Spleen (tissue), 11 donors: ENCODE data around the gene MADD. TPM values are rescaled to one million over a fixed set of nuclear protein-coding genes. Genes with fewer than 3 reads are reported as not detected.

ENCODE experiments used
- DNase-seq: peaks from one replicate; pipeline ENCODE4 v3.0.0-alpha.2; 2020
- H3K27ac ChIP-seq, 8 donors: fragments of 200-600 bp; sonication (generic) in 7 of 8; 1 replicate in 4 of 8; 2 replicates in 4 of 8; pipeline versions ENCODE4 v1.5.0 to v1.8.0; 2016 to 2021; ENCODE audit warnings: inconsistent platforms in 4 of 8, mild to moderate bottlenecking in 4 of 8, moderate library complexity in 1 of 8
- H3K27me3 ChIP-seq, 7 donors: fragments of 200-600 bp; sonication (generic) in 6 of 7; replicated peaks in 1 of 7; 1 replicate in 4 of 7; 2 replicates in 3 of 7; pipeline versions ENCODE4 v1.5.0 to v1.8.0; 2016 to 2021; ENCODE audit warnings: inconsistent platforms in 3 of 7, mild to moderate bottlenecking in 1 of 7
- H3K36me3 ChIP-seq, 6 donors: fragments of 200-600 bp; sonication (generic) in 5 of 6; 1 replicate in 4 of 6; 2 replicates in 2 of 6; pipeline versions ENCODE4 v1.5.0 to v1.8.0; 2016 to 2021; ENCODE audit warnings: inconsistent platforms in 2 of 6
- H3K4me1 ChIP-seq, 6 donors: fragments of 200-600 bp; sonication (generic) in 5 of 6; 1 replicate in 3 of 6; 2 replicates in 3 of 6; pipeline versions ENCODE4 v1.5.0 to v1.8.0; 2016 to 2021; ENCODE audit warnings: inconsistent platforms in 3 of 6
- H3K4me3 ChIP-seq, 8 donors: fragments of 200-600 bp; sonication (generic) in 7 of 8; 1 replicate in 4 of 8; 2 replicates in 4 of 8; pipeline versions ENCODE4 v1.5.0 to v1.8.0; 2016 to 2021; ENCODE audit warnings: inconsistent platforms in 4 of 8, mild to moderate bottlenecking in 4 of 8, moderate library complexity in 2 of 8
- H3K9me3 ChIP-seq, 8 donors: fragments of 200-600 bp; sonication (generic) in 7 of 8; 1 replicate in 4 of 8; 2 replicates in 4 of 8; pipeline versions ENCODE4 v1.5.0 to v1.8.0; 2016 to 2021; ENCODE audit warnings: inconsistent platforms in 4 of 8
- POLR2A ChIP-seq, 3 donors: fragments of 450-650 bp; IDR thresholded peaks; one replicate each; pipeline ENCODE4 v1.5.1; 2017; ENCODE audit warnings: antibody characterized with exemption in 3 of 3, mild to moderate bottlenecking in 1 of 3
- POLR2AphosphoS5 ChIP-seq, 3 donors: sonication (generic); formaldehyde crosslinking; IDR thresholded peaks; one replicate each; pipeline ENCODE4 v1.5.1; 2017; ENCODE audit warnings: antibody characterized with exemption in 3 of 3
- WGBS, 5 donors: extraction: QIAGEN DNeasy Blood & Tissue Kit in 3 of 5; methylation state at CpG; one replicate each; pipeline versions ENCODE4 v1.1.5 to v1.1.7; 2013 to 2018; 5-methylcytosine and 5-hydroxymethylcytosine counted together
- intact Hi-C: fragments of 100-400 bp; cut with DNase I; formaldehyde crosslinking; loops from one replicate; pipeline ENCODE4 v1.15.0; 2023; ENCODE audit warnings: low total_unique reads
- polyA plus RNA-seq, 3 donors: library from polyadenylated mRNA; stranded (reverse); fragments of 200-250 nt; gene quantifications; one replicate each; pipeline ENCODE4 v1.2.1, GENCODE V29; 2013
- total RNA-seq, 7 donors: library from RNA; depleted of rRNA in 3 of 7; stranded (reverse); fragments of >200 nt in 3 of 7; fragmentation: NEBNext Ultra II Directional in 4 of 7; extraction: Animal tissue kit (Norgen Biotek cat#: 25700) in 4 of 7; gene quantifications; one replicate each; pipeline versions ENCODE4 v1.1.0 to v1.2.1, GENCODE V29; 2016 to 2021
- TF ChIP-seq, protein P1 (sequence below), 11 experiments: fragments of 200-600 bp in 7 of 11; fragments of 450-650 bp in 4 of 11; sonication (generic) in 4 of 11; IDR thresholded peaks in 8 of 11; conservative IDR thresholded peaks in 3 of 11; 1 replicate in 7 of 11; 2 replicates in 4 of 11; pipeline versions ENCODE4 v1.4.0 to v1.8.0; 2016 to 2021; ENCODE audit warnings: antibody characterized with exemption in 11 of 11, inconsistent platforms in 4 of 11, mild to moderate bottlenecking in 1 of 11
- donor health status: healthy with polysubstance abuse.
- donor health status: DM: no; HTN: no; CAD: no; lungs with moderate emphysema.
- donor health status: DM: no; HTN: no; CAD: no.
- donor health status: Bipolar disorder and iron deficiency.
- donor health status: healthy.
- donor health status: DM: no; HTN: no; CAD: no.
- donor health status: DM: yes; HTN: yes; CAD: no.

Gene MADD
- total and polyA plus RNA-seq, 10 donors = 15.7 to 82.4 (median 63.3) TPM

DNA sequence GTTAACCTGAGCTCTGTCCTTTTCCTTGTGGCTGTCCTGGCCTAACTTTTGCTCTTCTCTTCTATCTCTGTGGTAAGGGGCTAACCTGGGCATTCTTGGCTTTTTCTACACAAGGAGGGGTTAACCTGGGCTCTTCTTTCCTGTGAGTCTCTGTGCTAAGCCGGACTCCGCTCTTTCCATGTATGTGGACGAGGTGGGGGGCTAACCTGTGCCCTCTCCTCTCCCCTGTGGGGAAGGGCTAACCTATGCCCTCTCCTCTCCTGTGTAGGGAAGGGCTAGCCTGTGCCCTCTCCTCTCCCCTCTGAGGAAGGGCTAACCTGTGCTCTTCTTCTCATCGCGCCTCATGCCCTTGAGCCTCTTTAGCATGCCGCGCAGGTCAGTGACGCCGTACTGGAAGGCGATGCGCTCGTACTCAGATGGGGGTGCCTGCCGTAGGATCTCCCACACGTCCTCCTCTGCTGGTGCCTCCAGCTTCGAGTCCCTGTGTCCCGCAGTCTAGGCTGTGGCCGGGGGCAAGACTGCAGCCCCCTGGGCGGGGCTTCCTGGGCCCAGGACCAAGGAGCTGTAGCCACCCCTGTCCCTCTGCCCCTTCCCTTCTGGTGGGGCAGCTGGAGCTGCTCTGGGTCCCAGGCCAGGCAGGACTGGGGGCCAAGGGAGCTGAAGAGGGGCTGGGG is 76.1 kb downstream of the MADD start:
- TF ChIP-seq POLR2A (IDR thresholded peaks at IDR 0.05) (no peak), POLR2AphosphoS5 (IDR thresholded peaks at IDR 0.05) (no peak)
- TF ChIP-seq, protein P1, sequence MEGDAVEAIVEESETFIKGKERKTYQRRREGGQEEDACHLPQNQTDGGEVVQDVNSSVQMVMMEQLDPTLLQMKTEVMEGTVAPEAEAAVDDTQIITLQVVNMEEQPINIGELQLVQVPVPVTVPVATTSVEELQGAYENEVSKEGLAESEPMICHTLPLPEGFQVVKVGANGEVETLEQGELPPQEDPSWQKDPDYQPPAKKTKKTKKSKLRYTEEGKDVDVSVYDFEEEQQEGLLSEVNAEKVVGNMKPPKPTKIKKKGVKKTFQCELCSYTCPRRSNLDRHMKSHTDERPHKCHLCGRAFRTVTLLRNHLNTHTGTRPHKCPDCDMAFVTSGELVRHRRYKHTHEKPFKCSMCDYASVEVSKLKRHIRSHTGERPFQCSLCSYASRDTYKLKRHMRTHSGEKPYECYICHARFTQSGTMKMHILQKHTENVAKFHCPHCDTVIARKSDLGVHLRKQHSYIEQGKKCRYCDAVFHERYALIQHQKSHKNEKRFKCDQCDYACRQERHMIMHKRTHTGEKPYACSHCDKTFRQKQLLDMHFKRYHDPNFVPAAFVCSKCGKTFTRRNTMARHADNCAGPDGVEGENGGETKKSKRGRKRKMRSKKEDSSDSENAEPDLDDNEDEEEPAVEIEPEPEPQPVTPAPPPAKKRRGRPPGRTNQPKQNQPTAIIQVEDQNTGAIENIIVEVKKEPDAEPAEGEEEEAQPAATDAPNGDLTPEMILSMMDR (IDR thresholded peaks at IDR 0.05 in 8 of 11, conservative IDR thresholded peaks at IDR 0.05 in 3 of 11) = no peak
- intact Hi-C loops = no loop called here
- WGBS, 5 donors = 87 to 92% (median 88%) methylated on average over 17 to 18 of the region's 18 CpGs
- Histone ChIP-seq H3K9me3 (no peaks in the 10 kb centered on the region), H3K4me3 (no peak overlapping the region), H3K36me3 (peaks cover 0 to 46% (median 0%) of the 10 kb centered on the region in 6 donors), H3K4me1 (peaks cover 0 to 11% (median 5%) of the 10 kb centered on the region in 6 donors), H3K27ac (no peak overlapping the region), H3K27me3 (peaks cover 0 to 18% (median 0%) of the 10 kb centered on the region in 7 donors)
- DNase-seq = no peak

DNA sequence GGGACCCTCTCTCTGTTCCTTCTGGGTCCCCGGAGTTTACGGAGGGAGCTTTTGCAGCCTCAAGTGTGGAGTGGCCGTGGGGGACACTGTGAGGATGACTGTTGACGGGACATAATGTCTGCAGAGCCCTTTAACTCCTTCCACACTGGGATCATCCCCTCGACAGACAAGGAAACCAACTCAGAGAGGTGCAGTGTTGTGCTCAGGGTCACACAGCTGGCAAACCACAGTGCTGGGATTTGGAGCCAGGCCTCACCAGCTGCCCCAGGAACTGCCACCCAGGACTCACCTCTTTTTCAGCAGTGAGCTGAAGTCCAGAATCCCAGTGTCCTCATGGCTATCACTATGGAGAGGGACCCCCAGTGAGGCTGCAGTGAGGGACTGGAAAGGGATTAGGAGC is 77.2 kb downstream of the MADD start:
- TF ChIP-seq, protein P1 (IDR thresholded peaks at IDR 0.05 in 8 of 11, conservative IDR thresholded peaks at IDR 0.05 in 3 of 11) = no peak
- TF ChIP-seq POLR2A (IDR thresholded peaks at IDR 0.05) (no peak), POLR2AphosphoS5 (IDR thresholded peaks at IDR 0.05) (no peak)
- H3K36me3 ChIP-seq = peaks cover 0 to 41% (median 0%) of the 10 kb centered on the region in 6 donors
- peaks cover 0 to 18% (median 0%) of the 10 kb centered on the region in 7 donors for H3K27me3 ChIP-seq
- 68 to 86% (median 77%) methylated on average over 4 to 5 of the region's 5 CpGs for WGBS, 5 donors
- intact Hi-C loops = no loop called here
- no peak overlapping the region for H3K4me3 ChIP-seq
- no peaks in the 10 kb centered on the region for H3K9me3 ChIP-seq
- no peak overlapping the region for H3K27ac ChIP-seq
- no peak for DNase-seq
- peaks cover 0 to 15% (median 6%) of the 10 kb centered on the region in 6 donors for H3K4me1 ChIP-seq

DNA sequence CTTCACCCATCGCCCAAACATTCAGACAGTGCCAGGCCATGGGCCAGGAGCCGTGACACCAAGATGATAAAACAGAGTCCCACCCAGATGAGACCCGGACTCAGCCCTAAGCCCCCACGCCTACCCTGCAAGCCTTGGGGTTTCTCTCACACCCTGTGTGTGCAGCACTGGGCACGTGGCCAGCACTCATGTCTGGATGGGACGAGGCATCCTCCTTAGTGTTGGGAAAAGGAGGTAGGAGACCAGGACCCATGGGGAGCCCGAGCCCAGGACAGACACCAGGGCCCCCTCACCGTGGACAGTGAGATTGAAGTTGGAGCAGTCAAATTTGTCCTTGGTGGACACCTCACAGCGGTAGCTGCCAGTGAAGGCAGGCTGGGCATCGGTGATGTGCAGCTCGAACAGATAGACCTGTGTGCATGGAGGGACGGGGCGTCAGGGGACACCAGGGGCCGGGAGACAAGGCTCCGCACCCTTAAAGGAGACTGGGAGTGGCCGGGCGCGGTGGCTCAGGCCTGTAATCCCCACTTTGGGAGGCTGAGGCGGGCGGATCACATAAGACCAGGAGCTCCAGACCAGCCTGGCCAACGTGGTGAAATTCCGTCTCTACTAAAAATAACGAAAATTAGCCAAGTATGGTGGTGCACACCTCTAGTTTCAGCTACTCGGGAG is 78.3 kb downstream of the MADD start:
- H3K36me3 ChIP-seq = peaks cover 0 to 37% (median 0%) of the 10 kb centered on the region in 6 donors
- H3K9me3 ChIP-seq = no peaks in the 10 kb centered on the region
- intact Hi-C loops = no loop called here
- H3K27ac ChIP-seq = no peak overlapping the region
- peaks cover 0 to 23% (median 9%) of the 10 kb centered on the region in 6 donors for H3K4me1 ChIP-seq
- no peak for DNase-seq
- peaks cover 0 to 18% (median 0%) of the 10 kb centered on the region in 7 donors for H3K27me3 ChIP-seq
- TF ChIP-seq POLR2A (IDR thresholded peaks at IDR 0.05) (no peak), POLR2AphosphoS5 (IDR thresholded peaks at IDR 0.05) (no peak)
- TF ChIP-seq, protein P1 (IDR thresholded peaks at IDR 0.05 in 8 of 11, conservative IDR thresholded peaks at IDR 0.05 in 3 of 11) = no peak
- H3K4me3 ChIP-seq = no peak overlapping the region
- 85 to 90% (median 88%) methylated on average over 22 to 24 of the region's 24 CpGs for WGBS, 5 donors

DNA sequence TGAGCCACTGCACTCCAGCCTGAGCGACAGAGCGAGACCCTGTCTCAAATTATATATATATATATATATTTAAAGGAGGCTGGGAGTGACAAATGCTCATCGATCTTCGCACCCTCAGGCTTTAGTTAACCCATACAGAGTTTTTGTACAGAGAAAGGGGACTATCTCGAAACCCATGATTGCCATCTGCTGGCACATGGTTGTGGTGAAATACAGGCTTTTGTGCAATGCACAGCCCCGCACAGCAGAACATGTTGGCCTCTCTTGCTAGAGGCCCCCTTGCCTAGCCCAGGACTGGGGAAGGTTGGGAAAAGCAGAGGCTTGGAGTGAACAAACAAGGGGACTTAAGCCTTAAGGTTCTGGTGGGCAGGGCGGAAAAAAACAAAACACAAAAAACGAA is 78.9 kb downstream of the MADD start:
- WGBS, 5 donors = 48 to 75% (median 62%) methylated on average over 6 to 8 of the region's 8 CpGs
- peaks cover 0 to 18% (median 0%) of the 10 kb centered on the region in 7 donors for H3K27me3 ChIP-seq
- TF ChIP-seq POLR2AphosphoS5 (IDR thresholded peaks at IDR 0.05) = no peak
- TF ChIP-seq, protein P1 (IDR thresholded peaks at IDR 0.05 in 8 of 11, conservative IDR thresholded peaks at IDR 0.05 in 3 of 11) = peak in 2 of 11 experiments; percentile 11 to 15
- no peak for TF ChIP-seq POLR2A (IDR thresholded peaks at IDR 0.05)
- no peak overlapping the region for H3K4me3 ChIP-seq
- intact Hi-C loops = no loop called here
- H3K4me1 ChIP-seq = peaks cover 0 to 23% (median 9%) of the 10 kb centered on the region in 6 donors
- H3K36me3 ChIP-seq = peaks cover 0 to 42% (median 0%) of the 10 kb centered on the region in 6 donors
- H3K9me3 ChIP-seq = no peaks in the 10 kb centered on the region
- H3K27ac ChIP-seq = no peak overlapping the region
- no peak for DNase-seq
